GM12874 (cell line): ENCODE data around the gene CSPG4.
A peak's percentile ranks its signal among the peaks of the same experiment; 100 is the strongest.

Source experiments
- CTCF ChIP-seq: IDR thresholded peaks from 2 replicates; pipeline ENCODE4 v1.5.1; 2011; ENCODE audit warnings: low read depth, mild to moderate bottlenecking, control low read depth, low read length, moderate library complexity; ENCODE audit not compliant: insufficient read depth

Gene CSPG4

GRCh38 chr15:75723171-75723846 lies 10.7 kb upstream of the CSPG4 start:
- TF ChIP-seq CTCF = no peak

- no peak for TF ChIP-seq CTCF
Measured at GRCh38 chr15:75721923-75722870, 9.5 kb upstream of the CSPG4 start.

- TF ChIP-seq CTCF = no peak
Measured at GRCh38 chr15:75721480-75721922, 8.9 kb upstream of the CSPG4 start.

- TF ChIP-seq CTCF = peak; percentile 61
Measured at GRCh38 chr15:75720787-75721479, 8.3 kb upstream of the CSPG4 start.

GRCh38 chr15:75720297-75720696 lies 7.6 kb upstream of the CSPG4 start:
- TF ChIP-seq CTCF = no peak

- no peak for TF ChIP-seq CTCF
Measured at GRCh38 chr15:75718328-75718727, 5.7 kb upstream of the CSPG4 start.

GRCh38 chr15:75714195-75714594 lies 1.5 kb upstream of the CSPG4 start:
- no peak for TF ChIP-seq CTCF
